Activated CD8-positive, alpha-beta memory T cell treated with anti-CD3 and anti-CD28 coated beads for 1 hour (primary cell): Measurements from ENCODE around the gene CYTH3.

Experiments used
- DNase-seq, 2 donors: peaks; one replicate each; pipeline ENCODE4 v3.0.0-alpha.2; 2020; ENCODE audit warnings: low read depth in 1 of 2; ENCODE audit errors: extremely low read depth in 1 of 2

Gene CYTH3

GRCh38 chr7:6168477-6168868 is 104.0 kb downstream of the CYTH3 start:
- no peak for DNase-seq

GRCh38 chr7:6167587-6168476 is 104.6 kb downstream of the CYTH3 start:
- no peak for DNase-seq

GRCh38 chr7:6167004-6167551 is 105.3 kb downstream of the CYTH3 start:
- DNase-seq, result no peak

GRCh38 chr7:6166443-6166891 is 106.0 kb downstream of the CYTH3 start:
- no peak for DNase-seq

- DNase-seq, result no peak
Measured at GRCh38 chr7:6165521-6166320, 106.7 kb downstream of the CYTH3 start.

GRCh38 chr7:6165075-6165474 is 107.3 kb downstream of the CYTH3 start:
- DNase-seq, result no peak

GRCh38 chr7:6164491-6164890 is 107.9 kb downstream of the CYTH3 start:
- DNase-seq, result no peak

GRCh38 chr7:6164010-6164409 is 108.4 kb downstream of the CYTH3 start:
- no peak for DNase-seq

GRCh38 chr7:6163402-6163801 is 109.0 kb downstream of the CYTH3 start:
- no peak for DNase-seq

GRCh38 chr7:6162650-6163366 is 109.6 kb downstream of the CYTH3 start:
- DNase-seq, result no peak

- DNase-seq, result no peak
Measured at GRCh38 chr7:6162331-6162620, 110.1 kb downstream of the CYTH3 start.

GRCh38 chr7:6161463-6162330 is 110.7 kb downstream of the CYTH3 start:
- no peak for DNase-seq

- no peak for DNase-seq
Measured at GRCh38 chr7:6160191-6160623, 112.2 kb downstream of the CYTH3 start.

- DNase-seq, result no peak
Measured at GRCh38 chr7:6159524-6160031, 112.8 kb downstream of the CYTH3 start.

GRCh38 chr7:6159097-6159483 is 113.3 kb downstream of the CYTH3 start:
- no peak for DNase-seq

GRCh38 chr7:6158424-6159096 is 113.9 kb downstream of the CYTH3 start:
- no peak for DNase-seq

- DNase-seq, result no peak
Measured at GRCh38 chr7:6157685-6158423, 114.6 kb downstream of the CYTH3 start.

- DNase-seq, result no peak
Measured at GRCh38 chr7:6156734-6157133, 115.7 kb downstream of the CYTH3 start.

GRCh38 chr7:6155596-6155995 is 116.8 kb downstream of the CYTH3 start:
- no peak for DNase-seq
